ENCODE results near the gene PDLIM7. TPM values are rescaled to one million over a fixed set of nuclear protein-coding genes. Genes with fewer than 3 reads are reported as not detected.

Gene PDLIM7
- polyA plus RNA-seq (2013, experiment 1 of 2): 221 TPM
- polyA plus RNA-seq (2013, experiment 2 of 2): 213 TPM

GRCh38 chr5:177497292-177498012 is at the start of gene PDLIM7:
TSS of gene PDLIM7 (minus strand) at chr5:177497604. CDS start at chr5:177496512, 1,092 bp downstream.
- Histone ChIP-seq H3K4me3 (ENCODE audit: insufficient read depth in 1 of 2, low read depth in 1 of 2, low read length in 2 of 2) (peak within 1 kb of the TSS; percentile 78 to 82), H3K36me3 (ENCODE audit: control insufficient read depth in 1 of 2, insufficient read depth in 2 of 2, low read depth in 1 of 2, low read length in 2 of 2) (peaks cover 25 to 28% of the 10 kb centered on the region in 2 experiments), H2BK15ac (ENCODE audit: low read depth, poor library complexity, severe bottlenecking) (peak within 1 kb of the TSS; percentile 94), H3K4me2 (ENCODE audit: low read length, poor library complexity, severe bottlenecking) (peak within 1 kb of the TSS; percentile 78), H3K9me3 (ENCODE audit: control insufficient read depth, low read length) (no peaks in the 10 kb centered on the region), H2BK12ac (ENCODE audit: low read length in 2 of 2) (peak within 1 kb of the TSS; percentile 95 to 98), H3K4me1 (ENCODE audit: control insufficient read depth, insufficient read depth, low read depth, low read length) (peaks cover 43% of the 10 kb centered on the region), H2BK5ac (ENCODE audit: low read depth, low read length, poor library complexity, severe bottlenecking) (peak within 1 kb of the TSS; percentile 98), H3K4ac (ENCODE audit: low read depth in 1 of 2, low read length in 2 of 2) (peak within 1 kb of the TSS; percentile 94 to 98), H3K27ac (ENCODE audit: low read length, poor library complexity, severe bottlenecking) (peak within 1 kb of the TSS; percentile 99), H3K27me3 (ENCODE audit: control insufficient read depth in 1 of 2, insufficient read depth in 1 of 2, low read length in 2 of 2) (no peaks in the 10 kb centered on the region), H4K8ac (ENCODE audit: low read length) (peak within 1 kb of the TSS; percentile 93), H4K91ac (ENCODE audit: low read length) (peak within 1 kb of the TSS; percentile 99), H3K79me1 (replicated peaks; ENCODE audit: low read length, poor library complexity, severe bottlenecking) (peaks cover 7% of the 10 kb centered on the region), H3K18ac (ENCODE audit: low read depth in 1 of 2, low read length in 2 of 2) (peak within 1 kb of the TSS; percentile 96 to 100), H3K14ac (ENCODE audit: low read length in 2 of 2) (peak within 1 kb of the TSS; percentile 76 to 94), H2BK120ac (ENCODE audit: low read depth, low read length) (peak within 1 kb of the TSS; percentile 87), H3K9ac (ENCODE audit: low read length) (peak within 1 kb of the TSS; percentile 94), H2AFZ (ENCODE audit: low read depth, low read length) (peak within 1 kb of the TSS; percentile 73), H2AK5ac (ENCODE audit: low read length, severe bottlenecking) (peak within 1 kb of the TSS; percentile 78), H3K23ac (ENCODE audit: low read length in 2 of 2) (peak within 1 kb of the TSS; percentile 24 to 78)
- DNase-seq: peak; percentile 97
- WGBS: under 1% methylated on average over 55 of the region's 73 CpGs

GRCh38 chr5:177546258-177546741 is 48.9 kb upstream of the PDLIM7 start:
- Histone ChIP-seq H3K27ac (ENCODE audit: low read length, poor library complexity, severe bottlenecking) (peak overlapping the region; percentile 89), H3K4me1 (ENCODE audit: control insufficient read depth, insufficient read depth, low read depth, low read length) (peaks cover 16% of the 10 kb centered on the region), H2BK15ac (ENCODE audit: low read depth, poor library complexity, severe bottlenecking) (no peak overlapping the region), H2AK5ac (ENCODE audit: low read length, severe bottlenecking) (peak overlapping the region; percentile 24), H4K91ac (ENCODE audit: low read length) (no peak overlapping the region), H2BK12ac (ENCODE audit: low read length in 2 of 2) (no peak overlapping the region), H3K9ac (ENCODE audit: low read length) (peak overlapping the region; percentile 80), H3K23ac (ENCODE audit: low read length in 2 of 2) (no peak overlapping the region), H3K36me3 (ENCODE audit: control insufficient read depth in 1 of 2, insufficient read depth in 2 of 2, low read depth in 1 of 2, low read length in 2 of 2) (peaks cover 8 to 17% of the 10 kb centered on the region in 2 experiments), H3K14ac (ENCODE audit: low read length in 2 of 2) (no peak overlapping the region), H2BK5ac (ENCODE audit: low read depth, low read length, poor library complexity, severe bottlenecking) (no peak overlapping the region), H2AFZ (ENCODE audit: low read depth, low read length) (no peak overlapping the region), H3K79me1 (replicated peaks; ENCODE audit: low read length, poor library complexity, severe bottlenecking) (peaks cover 14% of the 10 kb centered on the region), H3K4me2 (ENCODE audit: low read length, poor library complexity, severe bottlenecking) (no peak overlapping the region), H3K18ac (ENCODE audit: low read depth in 1 of 2, low read length in 2 of 2) (peak overlapping the region in 1 of 2 experiments; percentile 80), H4K8ac (ENCODE audit: low read length) (no peak overlapping the region), H3K9me3 (ENCODE audit: control insufficient read depth, low read length) (no peaks in the 10 kb centered on the region), H2BK120ac (ENCODE audit: low read depth, low read length) (no peak overlapping the region), H3K4ac (ENCODE audit: low read depth in 1 of 2, low read length in 2 of 2) (no peak overlapping the region), H3K4me3 (ENCODE audit: insufficient read depth in 1 of 2, low read depth in 1 of 2, low read length in 2 of 2) (peak overlapping the region in 1 of 2 experiments; percentile 50), H3K27me3 (ENCODE audit: control insufficient read depth in 1 of 2, insufficient read depth in 1 of 2, low read length in 2 of 2) (no peaks in the 10 kb centered on the region)
- 0% methylated on average over 1 of the region's 1 CpG for WGBS
- peak; percentile 99 for DNase-seq

GRCh38 chr5:177545487-177546257 is 48.3 kb upstream of the PDLIM7 start:
- peak overlapping the region; percentile 61 for H4K91ac ChIP-seq (ENCODE audit: low read length)
- peaks cover 5 to 12% of the 10 kb centered on the region in 2 experiments for H3K36me3 ChIP-seq (ENCODE audit: control insufficient read depth in 1 of 2, insufficient read depth in 2 of 2, low read depth in 1 of 2, low read length in 2 of 2)
- peaks cover 13% of the 10 kb centered on the region for H3K79me1 ChIP-seq (replicated peaks; ENCODE audit: low read length, poor library complexity, severe bottlenecking)
- H3K27me3 ChIP-seq (ENCODE audit: control insufficient read depth in 1 of 2, insufficient read depth in 1 of 2, low read length in 2 of 2): no peaks in the 10 kb centered on the region
- no peaks in the 10 kb centered on the region for H3K9me3 ChIP-seq (ENCODE audit: control insufficient read depth, low read length)
- H2BK15ac ChIP-seq (ENCODE audit: low read depth, poor library complexity, severe bottlenecking): no peak overlapping the region
- H4K8ac ChIP-seq (ENCODE audit: low read length): peak overlapping the region; percentile 80
- H2AFZ ChIP-seq (ENCODE audit: low read depth, low read length): no peak overlapping the region
- peak; percentile 90 for DNase-seq
- no peak overlapping the region for H3K4me2 ChIP-seq (ENCODE audit: low read length, poor library complexity, severe bottlenecking)
- peak overlapping the region in 1 of 2 experiments; percentile 9 for H3K23ac ChIP-seq (ENCODE audit: low read length in 2 of 2)
- peak overlapping the region; percentile 47 to 95 for H3K4ac ChIP-seq (ENCODE audit: low read depth in 1 of 2, low read length in 2 of 2)
- H2BK12ac ChIP-seq (ENCODE audit: low read length in 2 of 2): no peak overlapping the region
- peak overlapping the region in 1 of 2 experiments; percentile 50 for H3K4me3 ChIP-seq (ENCODE audit: insufficient read depth in 1 of 2, low read depth in 1 of 2, low read length in 2 of 2)
- WGBS: 34% methylated on average over 4 of the region's 4 CpGs
- H2BK120ac ChIP-seq (ENCODE audit: low read depth, low read length): peak overlapping the region; percentile 85
- H2AK5ac ChIP-seq (ENCODE audit: low read length, severe bottlenecking): peak overlapping the region; percentile 53
- H3K4me1 ChIP-seq (ENCODE audit: control insufficient read depth, insufficient read depth, low read depth, low read length): peaks cover 16% of the 10 kb centered on the region
- no peak overlapping the region for H2BK5ac ChIP-seq (ENCODE audit: low read depth, low read length, poor library complexity, severe bottlenecking)
- H3K9ac ChIP-seq (ENCODE audit: low read length): peak overlapping the region; percentile 80
- H3K14ac ChIP-seq (ENCODE audit: low read length in 2 of 2): no peak overlapping the region
- H3K27ac ChIP-seq (ENCODE audit: low read length, poor library complexity, severe bottlenecking): peak overlapping the region; percentile 89
- peak overlapping the region; percentile 28 to 80 for H3K18ac ChIP-seq (ENCODE audit: low read depth in 1 of 2, low read length in 2 of 2)

Data from mesenchymal stem cell (in vitro differentiated cells and primary cell).